Effector memory CD8-positive, alpha-beta T cell (primary cell): Measurements from ENCODE around the gene PKP4.

Experiments
- ATAC-seq: fragments of 150-1000 bp; cut with Tn5 transposase; replicated peaks from 2 replicates; pipeline ENCODE4 v1.10.0; 2021; ENCODE audit warnings: mild to moderate bottlenecking, moderate library complexity
- DNase-seq, 3 experiments: peaks; one replicate each; pipeline ENCODE4 v3.0.0; 2021
- H3K27ac Mint-ChIP-seq, 2 donors: one replicate each; pipeline ENCODE4 v1.8.0; 2022; ENCODE audit warnings: mild to moderate bottlenecking in 2 of 2, mixed read lengths in 2 of 2, moderate library complexity in 2 of 2
- H3K27me3 Mint-ChIP-seq, 2 donors: one replicate each; pipeline ENCODE4 v1.8.0; 2022; ENCODE audit warnings: mixed read lengths in 2 of 2
- H3K36me3 Mint-ChIP-seq: one replicate; pipeline ENCODE4 v1.8.0; 2022; ENCODE audit warnings: mild to moderate bottlenecking, moderate library complexity, mixed read lengths; ENCODE audit not compliant: insufficient read depth
- H3K4me1 Mint-ChIP-seq, 2 donors: one replicate each; pipeline ENCODE4 v1.8.0; 2022; ENCODE audit warnings: low read depth in 2 of 2, mixed read lengths in 2 of 2
- H3K4me3 Mint-ChIP-seq, 2 donors: one replicate each; pipeline ENCODE4 v1.8.0; 2022; ENCODE audit warnings: mild to moderate bottlenecking in 2 of 2, mixed read lengths in 2 of 2, moderate library complexity in 2 of 2
- H3K9me3 Mint-ChIP-seq, 2 donors: one replicate each; pipeline ENCODE4 v1.8.0; 2022; ENCODE audit warnings: mixed read lengths in 2 of 2

Gene PKP4

DNA sequence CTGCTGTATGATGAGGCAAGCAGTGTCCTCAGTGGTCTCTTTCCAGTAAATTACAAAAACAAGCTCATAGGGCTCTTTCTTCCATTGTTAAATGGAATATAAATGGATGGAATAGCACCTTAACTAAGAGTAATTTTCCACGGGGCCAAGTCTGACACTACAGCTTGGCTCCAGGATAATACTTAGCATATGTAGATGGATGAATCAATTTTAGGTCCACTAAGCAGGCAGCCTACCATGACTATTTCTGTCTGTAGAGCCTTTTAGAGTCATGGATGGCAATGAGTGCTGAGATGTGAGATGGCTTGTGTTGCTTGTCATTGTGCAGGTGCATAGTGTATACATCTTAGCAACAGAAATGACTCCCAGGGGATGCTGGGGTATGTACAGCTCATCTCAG is 125.9 kb downstream of the PKP4 start:
- Mint-ChIP-seq H3K36me3 (no peaks in the 10 kb centered on the region), H3K4me3 (no peak overlapping the region), H3K9me3 (no peaks in the 10 kb centered on the region), H3K4me1 (no peaks in the 10 kb centered on the region), H3K27me3 (no peaks in the 10 kb centered on the region), H3K27ac (no peak overlapping the region)
- ATAC-seq, result no peak
- DNase-seq, result no peak

DNA sequence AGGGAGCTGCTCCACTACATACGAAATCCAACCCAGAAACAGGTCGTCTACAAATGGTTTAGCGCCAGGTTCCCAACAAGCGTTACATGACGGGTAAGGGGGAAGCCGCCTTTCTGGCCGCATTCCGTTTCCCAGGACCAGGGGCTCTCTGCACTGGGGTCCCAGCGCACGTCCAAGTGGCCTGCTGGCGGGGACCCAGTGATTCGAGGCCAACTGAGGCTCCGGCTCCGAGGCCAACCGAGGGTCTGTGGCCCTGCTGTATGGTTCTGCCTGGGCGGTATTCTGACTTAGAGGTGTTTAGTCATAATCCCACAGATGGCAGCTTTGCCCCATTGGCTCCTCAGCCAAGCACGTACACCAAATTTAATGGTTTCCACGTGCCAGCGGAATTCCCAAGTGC is 127.2 kb downstream of the PKP4 start:
- H3K4me3 Mint-ChIP-seq, result no peak overlapping the region
- no peaks in the 10 kb centered on the region for H3K9me3 Mint-ChIP-seq
- H3K4me1 Mint-ChIP-seq, result no peaks in the 10 kb centered on the region
- no peak for DNase-seq
- H3K27ac Mint-ChIP-seq, result no peak overlapping the region
- no peaks in the 10 kb centered on the region for H3K27me3 Mint-ChIP-seq
- H3K36me3 Mint-ChIP-seq, result no peaks in the 10 kb centered on the region
- no peak for ATAC-seq

- Mint-ChIP-seq H3K4me3 (no peak overlapping the region), H3K4me1 (no peaks in the 10 kb centered on the region), H3K36me3 (no peaks in the 10 kb centered on the region), H3K9me3 (no peaks in the 10 kb centered on the region), H3K27me3 (no peaks in the 10 kb centered on the region), H3K27ac (no peak overlapping the region)
- ATAC-seq, result no peak
- no peak for DNase-seq
These were observed 129.7 kb downstream of the PKP4 start for GRCh38 chr2:158586491-158586890.

DNA sequence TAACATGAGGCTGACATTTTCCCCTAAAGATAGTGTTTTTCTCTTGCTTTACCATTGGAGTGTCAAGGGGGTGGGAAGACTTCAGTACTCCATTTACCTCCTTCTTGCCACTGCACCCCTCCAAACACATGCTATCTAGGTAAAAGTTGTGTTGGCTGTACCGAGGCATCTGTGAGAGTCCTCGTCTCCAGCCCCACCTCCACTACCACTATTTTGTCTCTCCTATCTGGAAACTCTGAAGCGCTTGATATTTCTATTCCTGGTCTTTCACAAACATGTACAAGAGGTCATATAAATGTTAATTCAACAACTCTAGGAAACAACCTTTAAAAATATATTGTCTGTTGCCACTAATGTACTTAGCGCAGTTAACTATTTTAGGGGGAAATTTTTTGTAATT is 132.6 kb downstream of the PKP4 start:
- Mint-ChIP-seq H3K9me3 (no peaks in the 10 kb centered on the region), H3K4me1 (no peaks in the 10 kb centered on the region), H3K4me3 (no peak overlapping the region), H3K36me3 (no peaks in the 10 kb centered on the region), H3K27ac (no peak overlapping the region), H3K27me3 (no peaks in the 10 kb centered on the region)
- ATAC-seq (no peak), DNase-seq (no peak)

DNA sequence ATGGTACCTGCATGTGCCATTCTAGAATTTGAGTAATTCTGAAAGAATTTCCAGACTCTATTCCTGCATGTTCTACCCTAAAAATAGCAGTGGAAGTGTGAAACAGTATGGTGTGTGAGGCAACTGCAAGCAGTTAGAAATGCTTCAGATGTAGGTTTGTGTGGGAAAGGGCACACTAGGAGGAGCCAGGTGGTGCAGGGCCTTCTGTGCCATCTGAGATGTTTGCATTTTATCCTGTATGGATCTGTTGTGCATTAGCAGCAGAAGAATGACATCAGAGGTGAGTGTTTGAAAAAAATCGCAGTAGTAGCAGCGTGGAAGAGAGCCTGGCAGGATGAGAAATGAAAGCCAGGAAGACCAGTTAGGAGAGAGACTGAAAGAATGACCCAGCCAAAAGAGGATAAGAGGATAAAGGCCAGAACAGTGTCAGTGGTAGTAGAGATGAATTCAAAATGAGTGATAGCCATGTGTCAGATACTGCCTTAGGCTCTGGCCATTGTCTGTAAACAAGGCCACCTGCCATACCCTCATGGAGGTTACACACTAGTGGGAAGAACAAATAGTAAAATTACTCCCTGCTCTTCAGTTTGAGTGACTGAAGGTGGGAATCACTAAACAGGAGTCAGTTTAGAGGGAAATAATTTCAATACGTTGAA is 142.2 kb downstream of the PKP4 start:
- no peak overlapping the region for H3K27ac Mint-ChIP-seq
- H3K9me3 Mint-ChIP-seq, result no peaks in the 10 kb centered on the region
- ATAC-seq (no peak), DNase-seq (no peak)
- H3K36me3 Mint-ChIP-seq, result no peaks in the 10 kb centered on the region
- H3K4me3 Mint-ChIP-seq, result no peak overlapping the region
- no peaks in the 10 kb centered on the region for H3K4me1 Mint-ChIP-seq
- H3K27me3 Mint-ChIP-seq, result no peaks in the 10 kb centered on the region

DNA sequence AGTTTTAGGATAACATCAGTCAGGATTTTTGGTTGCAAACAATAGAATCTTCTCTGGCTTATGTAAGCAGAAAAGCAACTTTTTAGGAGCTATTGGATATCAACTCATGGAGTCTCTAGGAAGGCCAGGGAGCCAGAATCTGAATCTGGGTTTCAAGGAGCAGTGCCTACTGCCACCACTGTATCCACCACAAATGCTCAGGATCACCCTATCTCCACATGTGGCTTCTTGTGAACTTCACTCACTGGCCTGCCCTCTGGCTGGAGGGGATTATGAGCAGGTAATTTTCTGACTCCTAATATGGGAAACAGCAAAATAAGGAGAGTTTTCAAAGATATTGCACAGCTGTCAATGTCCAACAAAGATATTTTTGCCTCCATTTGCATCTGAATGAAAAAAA is 142.9 kb downstream of the PKP4 start:
- DNase-seq (no peak), ATAC-seq (no peak)
- no peaks in the 10 kb centered on the region for H3K36me3 Mint-ChIP-seq
- no peaks in the 10 kb centered on the region for H3K4me1 Mint-ChIP-seq
- no peak overlapping the region for H3K4me3 Mint-ChIP-seq
- H3K27ac Mint-ChIP-seq, result no peak overlapping the region
- no peaks in the 10 kb centered on the region for H3K27me3 Mint-ChIP-seq
- no peaks in the 10 kb centered on the region for H3K9me3 Mint-ChIP-seq

DNA sequence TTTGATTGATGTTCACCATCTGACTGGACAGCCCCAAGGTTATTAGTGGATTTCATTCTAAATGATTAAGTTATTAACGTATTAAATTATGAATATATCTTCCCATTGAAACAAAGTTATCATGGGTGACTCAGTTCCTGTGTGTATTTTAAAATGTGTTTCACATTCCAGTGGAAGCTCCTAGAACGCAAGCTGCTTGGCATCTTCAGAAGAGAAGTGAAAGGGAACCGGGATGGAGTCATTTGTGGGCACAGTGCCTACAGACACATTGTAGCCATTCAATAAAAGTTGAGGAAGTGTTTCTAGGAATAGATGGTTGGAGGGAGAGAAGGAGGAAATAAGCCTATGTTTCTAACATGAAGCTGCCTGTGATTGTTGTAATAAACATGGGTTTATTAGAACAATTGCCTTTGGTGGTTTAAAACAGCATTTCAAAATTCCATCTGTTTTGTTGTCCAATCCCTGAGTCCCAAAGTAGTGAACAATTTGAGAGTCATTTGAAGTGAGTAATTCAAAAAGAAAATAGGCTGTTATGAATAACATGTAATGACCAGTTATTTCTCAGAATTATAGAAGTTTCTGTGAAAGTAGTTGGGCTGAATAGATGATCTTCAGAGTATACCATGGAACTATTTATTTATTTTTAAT is 143.5 kb downstream of the PKP4 start:
- Mint-ChIP-seq H3K36me3 (no peaks in the 10 kb centered on the region), H3K4me3 (no peak overlapping the region), H3K27me3 (no peaks in the 10 kb centered on the region), H3K9me3 (no peaks in the 10 kb centered on the region), H3K27ac (no peak overlapping the region), H3K4me1 (no peaks in the 10 kb centered on the region)
- DNase-seq, result no peak
- ATAC-seq, result no peak

DNA sequence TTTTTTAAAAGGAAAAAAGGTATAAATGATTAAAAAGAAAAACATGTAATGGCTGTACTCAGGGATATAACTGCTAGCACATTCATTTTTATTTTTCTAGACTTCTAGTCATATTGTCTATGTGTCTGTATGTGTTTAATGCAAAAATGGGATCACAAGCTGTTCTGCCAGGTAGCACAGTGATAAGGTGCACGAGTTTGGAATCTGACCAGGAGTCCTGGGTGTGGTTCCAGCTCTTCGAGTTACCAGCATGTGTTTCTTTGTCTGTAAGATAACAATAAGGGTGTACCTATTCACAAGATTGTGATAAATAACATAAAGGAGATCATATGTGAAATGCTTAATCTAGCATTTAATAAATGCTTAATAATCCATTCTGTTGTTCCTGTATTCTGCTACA is 145.3 kb downstream of the PKP4 start:
- Mint-ChIP-seq H3K36me3 (no peaks in the 10 kb centered on the region), H3K9me3 (no peaks in the 10 kb centered on the region), H3K27me3 (no peaks in the 10 kb centered on the region), H3K4me1 (no peaks in the 10 kb centered on the region), H3K27ac (no peak overlapping the region), H3K4me3 (no peak overlapping the region)
- DNase-seq, result no peak
- ATAC-seq, result no peak

- Mint-ChIP-seq H3K9me3 (no peaks in the 10 kb centered on the region), H3K4me1 (no peaks in the 10 kb centered on the region), H3K27me3 (no peaks in the 10 kb centered on the region)
These were observed 146.5 kb downstream of the PKP4 start for GRCh38 chr2:158603205-158603604.

DNA sequence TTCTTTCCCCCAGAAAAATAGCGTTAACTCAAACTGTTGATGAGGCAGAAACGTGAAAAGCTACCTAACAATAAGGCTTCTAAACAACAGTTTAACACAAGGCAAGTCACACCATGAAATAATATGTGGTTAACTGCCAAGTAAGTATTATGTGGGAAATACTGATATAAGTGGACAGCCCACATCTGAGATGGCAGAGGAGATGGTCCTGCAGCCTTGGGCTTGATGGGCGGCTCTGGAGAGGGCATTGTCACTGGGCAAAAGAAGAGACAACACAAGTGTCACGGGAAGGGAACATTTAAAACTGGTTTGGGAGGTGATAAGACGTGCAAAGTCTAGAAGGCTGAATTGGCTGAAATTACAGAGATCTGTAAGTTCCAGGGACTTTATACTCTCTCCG is 147.2 kb downstream of the PKP4 start:
- DNase-seq, result no peak
- H3K27ac Mint-ChIP-seq, result no peak overlapping the region
- H3K4me1 Mint-ChIP-seq, result no peaks in the 10 kb centered on the region
- no peaks in the 10 kb centered on the region for H3K9me3 Mint-ChIP-seq
- no peaks in the 10 kb centered on the region for H3K27me3 Mint-ChIP-seq
- no peak overlapping the region for H3K4me3 Mint-ChIP-seq
- H3K36me3 Mint-ChIP-seq, result no peaks in the 10 kb centered on the region
- no peak for ATAC-seq

More at GRCh38 chr2:158603205-158603604, 146.5 kb downstream of the PKP4 start:
- no peak for DNase-seq
- H3K4me3 Mint-ChIP-seq, result no peak overlapping the region
- no peak for ATAC-seq
- no peaks in the 10 kb centered on the region for H3K36me3 Mint-ChIP-seq
- no peak overlapping the region for H3K27ac Mint-ChIP-seq

- H3K27ac Mint-ChIP-seq, result no peak overlapping the region
- DNase-seq, result no peak
- H3K27me3 Mint-ChIP-seq, result no peaks in the 10 kb centered on the region
- H3K4me3 Mint-ChIP-seq, result no peak overlapping the region
- H3K9me3 Mint-ChIP-seq, result no peaks in the 10 kb centered on the region
- no peak for ATAC-seq
- no peaks in the 10 kb centered on the region for H3K4me1 Mint-ChIP-seq
- no peaks in the 10 kb centered on the region for H3K36me3 Mint-ChIP-seq
These were observed 153.3 kb downstream of the PKP4 start for GRCh38 chr2:158610059-158610458.

- Mint-ChIP-seq H3K4me1 (no peaks in the 10 kb centered on the region), H3K4me3 (no peak overlapping the region), H3K9me3 (no peaks in the 10 kb centered on the region), H3K36me3 (no peaks in the 10 kb centered on the region), H3K27me3 (no peaks in the 10 kb centered on the region), H3K27ac (no peak overlapping the region)
- no peak for DNase-seq
- no peak for ATAC-seq
These were observed 159.8 kb downstream of the PKP4 start for GRCh38 chr2:158616480-158617000.

DNA sequence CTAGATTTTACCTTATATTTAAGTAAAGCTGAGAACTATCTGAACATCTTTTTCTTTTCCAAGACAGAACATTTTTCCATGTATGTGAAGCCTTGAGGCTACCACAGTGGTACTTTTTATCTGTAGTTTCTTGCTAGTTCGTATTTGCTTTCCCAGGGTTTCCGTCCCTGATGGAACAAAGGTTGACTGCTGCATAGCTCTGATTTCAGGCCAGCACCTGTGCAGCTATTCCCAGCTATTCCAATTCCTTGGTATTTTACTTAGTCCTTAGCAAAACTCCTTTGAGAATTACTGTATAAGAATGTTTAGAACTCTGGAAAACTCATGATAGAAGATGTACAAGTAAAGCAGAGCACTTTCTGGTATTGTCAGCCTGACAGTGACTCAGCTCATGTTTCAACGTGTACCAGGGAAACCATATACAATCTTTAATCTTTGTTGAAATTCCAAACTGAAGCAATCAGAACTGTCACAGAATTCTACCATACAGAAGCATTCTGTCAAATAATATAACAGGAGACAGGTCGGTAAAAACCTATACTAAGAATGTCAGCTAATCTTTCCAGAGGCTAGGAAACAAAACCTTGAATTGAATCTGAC is 162.2 kb downstream of the PKP4 start:
- Mint-ChIP-seq H3K4me1 (no peaks in the 10 kb centered on the region), H3K4me3 (no peak overlapping the region), H3K36me3 (no peaks in the 10 kb centered on the region), H3K27me3 (no peaks in the 10 kb centered on the region), H3K9me3 (no peaks in the 10 kb centered on the region), H3K27ac (no peak overlapping the region)
- DNase-seq, result no peak
- no peak for ATAC-seq

- DNase-seq, result no peak
- no peaks in the 10 kb centered on the region for H3K36me3 Mint-ChIP-seq
- no peak overlapping the region for H3K4me3 Mint-ChIP-seq
- H3K4me1 Mint-ChIP-seq, result no peaks in the 10 kb centered on the region
- no peak for ATAC-seq
- H3K27me3 Mint-ChIP-seq, result no peaks in the 10 kb centered on the region
- no peaks in the 10 kb centered on the region for H3K9me3 Mint-ChIP-seq
- H3K27ac Mint-ChIP-seq, result no peak overlapping the region
These were observed 162.7 kb downstream of the PKP4 start for GRCh38 chr2:158619496-158619895.
